Measurements from ENCODE around the gene APOE.
"Not testable (repeated sequence)": the region's sequence is repeated elsewhere in the genome, so short reads cannot be mapped to it uniquely, and the experiment has no call there.

The APOE gene

DNA sequence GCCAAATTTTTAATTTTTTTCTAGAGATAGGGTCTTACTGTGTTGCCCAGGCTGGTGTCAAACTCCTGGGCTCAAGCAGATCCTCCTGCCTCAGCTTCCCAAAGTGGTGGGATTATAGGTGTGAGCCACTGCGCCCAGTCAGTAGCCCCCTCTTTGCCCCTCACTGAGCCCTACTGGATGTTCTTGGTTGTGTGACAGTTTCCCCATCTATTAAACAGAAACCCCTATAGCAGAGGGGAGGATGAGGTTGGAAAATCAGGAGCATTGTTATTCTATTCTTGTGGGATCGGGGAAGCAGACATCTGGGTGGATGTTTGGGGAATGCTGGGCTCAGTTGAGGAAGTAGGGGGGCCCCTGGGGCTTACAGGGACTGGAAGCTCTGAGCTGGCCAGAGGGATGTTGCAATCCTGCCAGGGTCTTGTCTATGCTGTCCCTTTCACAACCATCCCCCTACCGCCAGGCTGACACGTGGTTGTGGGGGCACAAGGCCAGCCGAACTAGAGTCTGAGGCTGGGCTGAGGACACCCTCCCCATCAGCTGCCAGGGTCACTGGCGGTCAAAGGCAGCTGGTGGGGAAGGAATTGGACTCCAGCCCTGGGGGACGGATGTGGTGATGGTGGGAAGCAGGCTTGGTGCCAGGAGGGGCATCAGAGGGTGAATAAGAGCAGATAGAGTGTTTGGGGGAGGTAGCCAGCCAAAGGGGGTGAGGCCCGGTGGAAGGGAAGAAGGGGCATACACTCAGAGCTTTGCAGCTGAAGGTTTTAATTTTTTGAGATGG, 19.7 kb downstream of the APOE start:
- TF ChIP-seq, protein P1, sequence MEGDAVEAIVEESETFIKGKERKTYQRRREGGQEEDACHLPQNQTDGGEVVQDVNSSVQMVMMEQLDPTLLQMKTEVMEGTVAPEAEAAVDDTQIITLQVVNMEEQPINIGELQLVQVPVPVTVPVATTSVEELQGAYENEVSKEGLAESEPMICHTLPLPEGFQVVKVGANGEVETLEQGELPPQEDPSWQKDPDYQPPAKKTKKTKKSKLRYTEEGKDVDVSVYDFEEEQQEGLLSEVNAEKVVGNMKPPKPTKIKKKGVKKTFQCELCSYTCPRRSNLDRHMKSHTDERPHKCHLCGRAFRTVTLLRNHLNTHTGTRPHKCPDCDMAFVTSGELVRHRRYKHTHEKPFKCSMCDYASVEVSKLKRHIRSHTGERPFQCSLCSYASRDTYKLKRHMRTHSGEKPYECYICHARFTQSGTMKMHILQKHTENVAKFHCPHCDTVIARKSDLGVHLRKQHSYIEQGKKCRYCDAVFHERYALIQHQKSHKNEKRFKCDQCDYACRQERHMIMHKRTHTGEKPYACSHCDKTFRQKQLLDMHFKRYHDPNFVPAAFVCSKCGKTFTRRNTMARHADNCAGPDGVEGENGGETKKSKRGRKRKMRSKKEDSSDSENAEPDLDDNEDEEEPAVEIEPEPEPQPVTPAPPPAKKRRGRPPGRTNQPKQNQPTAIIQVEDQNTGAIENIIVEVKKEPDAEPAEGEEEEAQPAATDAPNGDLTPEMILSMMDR (IDR thresholded peaks at IDR 0.05; ENCODE audit: low read length) = no peak
- TF ChIP-seq EZH2 (IDR thresholded peaks at IDR 0.05; ENCODE audit: borderline replicate concordance, low read length) = no peak
- no peak overlapping the region for H3K9ac ChIP-seq (ENCODE audit: low read length)
- no peaks in the 10 kb centered on the region for H3K36me3 ChIP-seq (ENCODE audit: insufficient read depth, low read length)
- H3K4me3 ChIP-seq (ENCODE audit: low read depth, low read length, poor library complexity, severe bottlenecking) = no peak overlapping the region
- H4K20me1 ChIP-seq (ENCODE audit: insufficient read depth, low read length) = no peaks in the 10 kb centered on the region
- no peak overlapping the region for H2AFZ ChIP-seq (ENCODE audit: low read length)
- H3K4me1 ChIP-seq (ENCODE audit: insufficient read depth, low read length, severe bottlenecking) = no peaks in the 10 kb centered on the region
- H3K27me3 ChIP-seq (ENCODE audit: insufficient read depth, low read length) = peaks cover 3% of the 10 kb centered on the region; the same call in 1 of the 2 replicates
- no peaks in the 10 kb centered on the region for H3K9me3 ChIP-seq (ENCODE audit: low read length)
- H3K4me2 ChIP-seq (ENCODE audit: low read length) = no peak overlapping the region
- H3F3A ChIP-seq (ENCODE audit: insufficient read depth, low read length) = no peaks in the 10 kb centered on the region
- no peak overlapping the region for H3K27ac ChIP-seq (ENCODE audit: low read depth, low read length, poor library complexity, severe bottlenecking)
- no peaks in the 10 kb centered on the region for H3K9me2 ChIP-seq (ENCODE audit: low read depth, low read length)
- H3K79me2 ChIP-seq (ENCODE audit: insufficient read depth, low read length) = no peaks in the 10 kb centered on the region

DNA sequence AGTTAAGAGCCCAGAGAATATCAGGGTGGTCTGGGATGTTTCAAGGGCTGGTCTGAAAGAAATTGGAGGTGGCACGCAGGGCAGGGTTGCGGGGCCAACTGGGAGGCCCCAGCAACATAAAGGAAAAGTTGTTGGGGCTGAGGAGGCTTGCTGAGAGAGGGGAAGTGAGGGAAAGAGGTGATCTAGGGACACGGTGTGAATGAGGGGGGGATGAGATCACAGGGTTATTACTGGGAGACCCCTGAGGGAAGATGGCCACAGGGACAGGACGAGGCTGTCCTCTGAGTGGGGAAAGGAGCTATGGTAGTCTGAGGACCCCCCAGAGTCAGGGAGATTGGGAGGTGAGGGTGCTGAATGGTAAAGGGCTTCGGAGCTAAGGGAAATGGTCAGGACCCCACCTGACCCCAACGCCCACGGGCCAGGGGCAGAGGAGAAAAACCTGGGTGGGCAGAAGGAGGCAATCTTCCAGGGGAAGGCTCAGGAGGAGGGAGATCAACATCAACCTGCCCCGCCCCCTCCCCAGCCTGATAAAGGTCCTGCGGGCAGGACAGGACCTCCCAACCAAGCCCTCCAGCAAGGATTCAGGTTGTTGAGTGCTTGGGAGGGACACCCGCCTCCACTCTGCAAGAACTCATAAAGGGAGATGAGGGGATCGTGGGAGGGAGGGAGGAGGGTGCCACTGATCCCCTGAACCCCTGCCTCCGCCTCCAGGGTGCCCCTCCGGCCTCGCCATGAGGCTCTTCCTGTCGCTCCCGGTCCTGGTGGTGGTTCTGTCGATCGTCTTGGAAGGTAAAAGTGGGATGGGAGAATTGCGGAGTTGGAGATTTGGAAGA, 20.9 kb downstream of the APOE start:
- H3K79me2 ChIP-seq (ENCODE audit: insufficient read depth, low read length); H3K4me2 ChIP-seq (ENCODE audit: low read length); H3K27me3 ChIP-seq (ENCODE audit: insufficient read depth, low read length); H4K20me1 ChIP-seq (ENCODE audit: insufficient read depth, low read length); H3K36me3 ChIP-seq (ENCODE audit: insufficient read depth, low read length); H3K9me2 ChIP-seq (ENCODE audit: low read depth, low read length); H2AFZ ChIP-seq (ENCODE audit: low read length); H3K4me3 ChIP-seq (ENCODE audit: low read depth, low read length, poor library complexity, severe bottlenecking); H3K9me3 ChIP-seq (ENCODE audit: low read length); H3K9ac ChIP-seq (ENCODE audit: low read length); H3F3A ChIP-seq (ENCODE audit: insufficient read depth, low read length); H3K27ac ChIP-seq (ENCODE audit: low read depth, low read length, poor library complexity, severe bottlenecking); H3K4me1 ChIP-seq (ENCODE audit: insufficient read depth, low read length, severe bottlenecking): not testable (repeated sequence)

DNA sequence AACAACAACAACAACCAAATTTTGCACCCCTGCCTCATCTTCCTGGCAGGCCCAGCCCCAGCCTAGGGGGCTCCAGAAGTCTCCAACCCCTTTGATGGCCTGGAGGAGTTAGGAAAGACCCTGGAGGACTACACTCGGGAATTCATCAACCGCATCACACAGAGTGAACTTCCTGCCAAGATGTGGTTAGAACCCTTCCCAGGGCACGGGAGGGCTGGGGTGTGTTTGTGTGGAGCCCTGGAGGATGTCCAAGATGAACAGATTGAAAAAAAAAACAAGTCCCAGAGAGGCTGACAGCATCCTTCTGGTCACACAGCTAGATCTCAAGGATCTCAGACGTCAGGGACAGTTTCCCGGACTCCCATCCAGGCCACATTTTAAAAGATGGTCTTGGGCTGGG, 22.1 kb downstream of the APOE start:
- Histone ChIP-seq H3K4me1 (ENCODE audit: insufficient read depth, low read length, severe bottlenecking) (no peaks in the 10 kb centered on the region), H3K4me2 (ENCODE audit: low read length) (no peak overlapping the region), H3K27ac (ENCODE audit: low read depth, low read length, poor library complexity, severe bottlenecking) (no peak overlapping the region), H3K9me2 (ENCODE audit: low read depth, low read length) (no peaks in the 10 kb centered on the region), H3K79me2 (ENCODE audit: insufficient read depth, low read length) (no peaks in the 10 kb centered on the region), H4K20me1 (ENCODE audit: insufficient read depth, low read length) (no peaks in the 10 kb centered on the region), H3K36me3 (ENCODE audit: insufficient read depth, low read length) (no peaks in the 10 kb centered on the region), H3K27me3 (ENCODE audit: insufficient read depth, low read length) (peaks cover 3% of the 10 kb centered on the region; the same call in 1 of the 2 replicates), H3F3A (ENCODE audit: insufficient read depth, low read length) (no peaks in the 10 kb centered on the region), H2AFZ (ENCODE audit: low read length) (no peak overlapping the region), H3K4me3 (ENCODE audit: low read depth, low read length, poor library complexity, severe bottlenecking) (no peak overlapping the region), H3K9me3 (ENCODE audit: low read length) (no peaks in the 10 kb centered on the region), H3K9ac (ENCODE audit: low read length) (no peak overlapping the region)
- TF ChIP-seq, protein P1 (IDR thresholded peaks at IDR 0.05; ENCODE audit: low read length) = no peak
- no peak for TF ChIP-seq EZH2 (IDR thresholded peaks at IDR 0.05; ENCODE audit: borderline replicate concordance, low read length)
